Right lobe of liver (tissue), 4 donors: ENCODE results near the gene MIB1.

Source experiments
- CTCF ChIP-seq, 4 donors: fragments of 200-600 bp in 3 of 4; fragments of 450-650 bp in 1 of 4; IDR thresholded peaks; one replicate each; pipeline versions ENCODE4 v1.5.1 to v1.8.0; 2016 to 2022; ENCODE audit warnings: antibody characterized with exemption in 4 of 4, mild to moderate bottlenecking in 2 of 4
- POLR2A ChIP-seq: fragments of 450-650 bp; IDR thresholded peaks from one replicate; pipeline ENCODE4 v1.6.1; 2017; ENCODE audit warnings: antibody characterized with exemption, mild to moderate bottlenecking
- donor health status: DM: no; HTN: no; CAD: no.
- donor health status: DM: no; HTN: no; CAD: no.
- donor health status: DM: no; HTN: yes; CAD: no.

- no peak for TF ChIP-seq CTCF (IDR thresholded peaks at IDR 0.05)
- no peak for TF ChIP-seq POLR2A
These were observed 90.8 kb downstream of the MIB1 start for GRCh38 chr18:21831413-21831831.
